HepG2 (cell line): Measurements from ENCODE around the gene DNAJC2. TPM values are rescaled to one million over a fixed set of nuclear protein-coding genes. Genes with fewer than 3 reads are reported as not detected.

ENCODE experiments used
- HDAC2 ChIP-seq: sonication (generic); formaldehyde crosslinking; IDR thresholded peaks from 2 replicates; pipeline ENCODE4 v1.4.0; 2020; ENCODE audit warnings: missing genetic modification reagents
- NFE2L2 ChIP-seq: fragments of 150-350 bp; IDR thresholded peaks from 2 replicates; pipeline ENCODE4 v1.6.1; 2014; ENCODE audit warnings: low read length
- ZIK1 ChIP-seq: sonication (generic); formaldehyde crosslinking; IDR thresholded peaks from 2 replicates; pipeline ENCODE4 v1.5.0; 2020; ENCODE audit warnings: mild to moderate bottlenecking, low read depth, missing genetic modification reagents, borderline replicate concordance
- ZNF142 ChIP-seq: sonication (generic); formaldehyde crosslinking; IDR thresholded peaks from 2 replicates; pipeline ENCODE4 v1.4.0; 2020; ENCODE audit warnings: missing genetic modification reagents
- ZNF280D ChIP-seq: sonication (generic); formaldehyde crosslinking; IDR thresholded peaks from 2 replicates; pipeline ENCODE4 v1.5.1; 2020; ENCODE audit warnings: mild to moderate bottlenecking, missing genetic modification reagents
- ZNF557 ChIP-seq: sonication (generic); formaldehyde crosslinking; IDR thresholded peaks from 2 replicates; pipeline ENCODE4 v1.4.0; 2020; ENCODE audit warnings: missing genetic modification reagents
- polyA plus RNA-seq, 8 experiments: library from polyadenylated mRNA; depleted of rRNA in 3 of 8; stranded (reverse) in 7 of 8; unstranded in 1 of 8; fragments of >200 nt; fragmentation: Illumina TruSeq in 4 of 8; extraction: Trizol in 4 of 8; gene quantifications; 2 replicates each; pipeline versions ENCODE4 v1.2.1 to v1.2.3, GENCODE V29; 2011 to 2016; ENCODE audit warnings: low read depth in 4 of 8, missing spikeins in 1 of 8, mixed read lengths in 1 of 8; ENCODE audit not compliant: insufficient read depth in 1 of 8
- total RNA-seq, 5 experiments: library from RNA; depleted of rRNA; stranded (reverse); fragments of >200 nt; fragmentation: Illumina TruSeq; extraction: Trizol; gene quantifications; 2 replicates each; pipeline ENCODE4 v1.2.3, GENCODE V29; 2016; ENCODE audit warnings: low read depth in 1 of 5
- TF ChIP-seq, protein P1 (sequence below): sonication (generic); formaldehyde crosslinking; conservative IDR thresholded peaks from 2 replicates; pipeline ENCODE4 v1.8.0; 2022; ENCODE audit warnings: missing genetic modification reagents
- TF ChIP-seq, protein P2 (sequence below): sonication (generic); formaldehyde crosslinking; IDR thresholded peaks from 2 replicates; pipeline ENCODE4 v1.9.0; 2021; ENCODE audit warnings: mild to moderate bottlenecking, missing genetic modification reagents

Gene DNAJC2
- total and polyA plus RNA-seq, 2 of the 13 experiments (the other 11 are each of a cell fraction or from before 2014, with no cell fraction given): 19.6 to 42.0 TPM

GRCh38 chr7:103347507-103348267 lies 3.1 kb upstream of the DNAJC2 start, which contains the start of gene PSMC2 (continued):
- TF ChIP-seq ZNF142 (CRISPR knock-in tag) (peak; percentile 43; the same call in 1 of the 2 replicates), ZNF280D (CRISPR knock-in tag) (0 out of 2 replicates have a peak, but pooled peaks have one; percentile 17), ZNF557 (CRISPR knock-in tag) (no peak), NFE2L2 (peak; percentile 18; the same call in 1 of the 2 replicates), HDAC2 (CRISPR knock-in tag) (peak; percentile 71; the same call in 1 of the 2 replicates), ZIK1 (CRISPR knock-in tag) (no peak)
- TF ChIP-seq, protein P1, sequence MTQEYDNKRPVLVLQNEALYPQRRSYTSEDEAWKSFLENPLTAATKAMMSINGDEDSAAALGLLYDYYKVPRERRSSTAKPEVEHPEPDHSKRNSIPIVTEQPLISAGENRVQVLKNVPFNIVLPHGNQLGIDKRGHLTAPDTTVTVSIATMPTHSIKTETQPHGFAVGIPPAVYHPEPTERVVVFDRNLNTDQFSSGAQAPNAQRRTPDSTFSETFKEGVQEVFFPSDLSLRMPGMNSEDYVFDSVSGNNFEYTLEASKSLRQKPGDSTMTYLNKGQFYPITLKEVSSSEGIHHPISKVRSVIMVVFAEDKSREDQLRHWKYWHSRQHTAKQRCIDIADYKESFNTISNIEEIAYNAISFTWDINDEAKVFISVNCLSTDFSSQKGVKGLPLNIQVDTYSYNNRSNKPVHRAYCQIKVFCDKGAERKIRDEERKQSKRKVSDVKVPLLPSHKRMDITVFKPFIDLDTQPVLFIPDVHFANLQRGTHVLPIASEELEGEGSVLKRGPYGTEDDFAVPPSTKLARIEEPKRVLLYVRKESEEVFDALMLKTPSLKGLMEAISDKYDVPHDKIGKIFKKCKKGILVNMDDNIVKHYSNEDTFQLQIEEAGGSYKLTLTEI (CRISPR knock-in tag): no peak
- TF ChIP-seq, protein P2, sequence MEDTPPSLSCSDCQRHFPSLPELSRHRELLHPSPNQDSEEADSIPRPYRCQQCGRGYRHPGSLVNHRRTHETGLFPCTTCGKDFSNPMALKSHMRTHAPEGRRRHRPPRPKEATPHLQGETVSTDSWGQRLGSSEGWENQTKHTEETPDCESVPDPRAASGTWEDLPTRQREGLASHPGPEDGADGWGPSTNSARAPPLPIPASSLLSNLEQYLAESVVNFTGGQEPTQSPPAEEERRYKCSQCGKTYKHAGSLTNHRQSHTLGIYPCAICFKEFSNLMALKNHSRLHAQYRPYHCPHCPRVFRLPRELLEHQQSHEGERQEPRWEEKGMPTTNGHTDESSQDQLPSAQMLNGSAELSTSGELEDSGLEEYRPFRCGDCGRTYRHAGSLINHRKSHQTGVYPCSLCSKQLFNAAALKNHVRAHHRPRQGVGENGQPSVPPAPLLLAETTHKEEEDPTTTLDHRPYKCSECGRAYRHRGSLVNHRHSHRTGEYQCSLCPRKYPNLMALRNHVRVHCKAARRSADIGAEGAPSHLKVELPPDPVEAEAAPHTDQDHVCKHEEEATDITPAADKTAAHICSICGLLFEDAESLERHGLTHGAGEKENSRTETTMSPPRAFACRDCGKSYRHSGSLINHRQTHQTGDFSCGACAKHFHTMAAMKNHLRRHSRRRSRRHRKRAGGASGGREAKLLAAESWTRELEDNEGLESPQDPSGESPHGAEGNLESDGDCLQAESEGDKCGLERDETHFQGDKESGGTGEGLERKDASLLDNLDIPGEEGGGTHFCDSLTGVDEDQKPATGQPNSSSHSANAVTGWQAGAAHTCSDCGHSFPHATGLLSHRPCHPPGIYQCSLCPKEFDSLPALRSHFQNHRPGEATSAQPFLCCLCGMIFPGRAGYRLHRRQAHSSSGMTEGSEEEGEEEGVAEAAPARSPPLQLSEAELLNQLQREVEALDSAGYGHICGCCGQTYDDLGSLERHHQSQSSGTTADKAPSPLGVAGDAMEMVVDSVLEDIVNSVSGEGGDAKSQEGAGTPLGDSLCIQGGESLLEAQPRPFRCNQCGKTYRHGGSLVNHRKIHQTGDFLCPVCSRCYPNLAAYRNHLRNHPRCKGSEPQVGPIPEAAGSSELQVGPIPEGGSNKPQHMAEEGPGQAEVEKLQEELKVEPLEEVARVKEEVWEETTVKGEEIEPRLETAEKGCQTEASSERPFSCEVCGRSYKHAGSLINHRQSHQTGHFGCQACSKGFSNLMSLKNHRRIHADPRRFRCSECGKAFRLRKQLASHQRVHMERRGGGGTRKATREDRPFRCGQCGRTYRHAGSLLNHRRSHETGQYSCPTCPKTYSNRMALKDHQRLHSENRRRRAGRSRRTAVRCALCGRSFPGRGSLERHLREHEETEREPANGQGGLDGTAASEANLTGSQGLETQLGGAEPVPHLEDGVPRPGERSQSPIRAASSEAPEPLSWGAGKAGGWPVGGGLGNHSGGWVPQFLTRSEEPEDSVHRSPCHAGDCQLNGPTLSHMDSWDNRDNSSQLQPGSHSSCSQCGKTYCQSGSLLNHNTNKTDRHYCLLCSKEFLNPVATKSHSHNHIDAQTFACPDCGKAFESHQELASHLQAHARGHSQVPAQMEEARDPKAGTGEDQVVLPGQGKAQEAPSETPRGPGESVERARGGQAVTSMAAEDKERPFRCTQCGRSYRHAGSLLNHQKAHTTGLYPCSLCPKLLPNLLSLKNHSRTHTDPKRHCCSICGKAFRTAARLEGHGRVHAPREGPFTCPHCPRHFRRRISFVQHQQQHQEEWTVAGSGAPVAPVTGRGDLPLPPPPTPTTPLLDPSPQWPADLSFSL (CRISPR knock-in tag): no peak
